ENCODE results near the gene EDDM3A. TPM values are rescaled to one million over a fixed set of nuclear protein-coding genes. Genes with fewer than 3 reads are reported as not detected.

Gene EDDM3A
- polyA plus RNA-seq, 3 donors = not detected

DNA sequence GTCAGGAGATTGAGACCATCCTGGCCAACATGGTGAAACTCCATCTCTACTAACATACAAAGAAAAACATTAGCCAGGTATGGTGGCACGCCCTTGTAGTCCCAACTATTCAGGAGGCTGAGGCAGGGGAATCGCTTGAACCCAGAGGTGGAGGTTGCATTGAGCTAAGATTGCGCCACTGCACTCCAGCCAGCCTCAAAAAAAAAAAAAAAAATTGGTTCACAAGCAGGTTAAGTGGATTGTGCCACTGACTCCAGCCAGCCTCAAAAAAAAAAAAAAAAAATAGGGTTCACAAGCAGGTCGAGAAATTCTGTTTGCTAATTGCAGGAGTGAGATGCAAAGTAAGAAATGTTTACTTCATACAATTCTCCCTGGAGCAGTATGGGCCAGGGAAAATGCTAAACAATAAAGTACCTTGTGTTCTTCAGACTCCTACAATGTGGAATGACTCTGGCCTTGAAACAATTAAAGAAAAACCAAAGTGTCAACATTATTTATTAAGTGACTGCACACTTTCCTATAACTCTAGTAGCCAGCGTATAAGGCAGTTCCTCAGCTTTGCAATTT, 28.7 kb downstream of the EDDM3A start:
- no peaks in the 10 kb centered on the region for H3K9me3 Mint-ChIP-seq
- no peaks in the 10 kb centered on the region for H3K27me3 ChIP-seq (ENCODE audit: control insufficient read depth in 2 of 2, insufficient read depth in 2 of 2, low read length in 2 of 2)
- H3K9me3 ChIP-seq (replicated peaks in 1 of 2; ENCODE audit: control insufficient read depth in 1 of 2, insufficient read depth in 1 of 2, low read length in 2 of 2) = no peaks in the 10 kb centered on the region
- H3K4me1 ChIP-seq (ENCODE audit: control insufficient read depth in 1 of 2, insufficient read depth in 2 of 2, low read length in 2 of 2) = peaks cover 9 to 19% of the 10 kb centered on the region in 2 donors
- WGBS (ENCODE audit: insufficient coverage) = 80% methylated on average over 2 of the region's 5 CpGs
- no peak overlapping the region for H3K4me2 ChIP-seq (replicated peaks; ENCODE audit: extremely low read depth, low read length, poor library complexity, severe bottlenecking)
- H3K27me3 Mint-ChIP-seq (ENCODE audit: low read depth in 3 of 3) = no peaks in the 10 kb centered on the region
- no peak overlapping the region for H3K4me3 ChIP-seq (replicated peaks in 1 of 3; ENCODE audit: low read depth in 2 of 3, low read length in 3 of 3)
- no peak for DNase-seq
- intact Hi-C loops (cut with micrococcal nuclease) = loop anchor here in 1 of 2 donors (5.0 kb wide), 1 partner anchor 38 kb away; no protein-coding TSS in a partner anchor
- H3K79me2 ChIP-seq (ENCODE audit: insufficient read depth, low read length) = no peaks in the 10 kb centered on the region
- no peaks in the 10 kb centered on the region for H3K36me3 ChIP-seq (replicated peaks in 1 of 2; ENCODE audit: control insufficient read depth in 1 of 2, insufficient read depth in 2 of 2, low read length in 2 of 2)
- H3K9ac ChIP-seq (ENCODE audit: insufficient read depth, low read length, poor library complexity, severe bottlenecking) = no peak overlapping the region
- peak overlapping the region in 1 of 7 donors; percentile 50 for H3K27ac Mint-ChIP-seq
- H2AFZ ChIP-seq (ENCODE audit: insufficient read depth, low read depth, low read length, poor library complexity, severe bottlenecking) = no peak overlapping the region
- no peaks in the 10 kb centered on the region for H4K20me1 ChIP-seq (ENCODE audit: insufficient read depth, low read length)
- H3K27ac ChIP-seq (ENCODE audit: low read depth in 1 of 2, low read length in 2 of 2) = no peak overlapping the region
- H3K4me3 Mint-ChIP-seq = no peak overlapping the region
- H3K36me3 Mint-ChIP-seq = no peaks in the 10 kb centered on the region
- TF ChIP-seq, protein P1, sequence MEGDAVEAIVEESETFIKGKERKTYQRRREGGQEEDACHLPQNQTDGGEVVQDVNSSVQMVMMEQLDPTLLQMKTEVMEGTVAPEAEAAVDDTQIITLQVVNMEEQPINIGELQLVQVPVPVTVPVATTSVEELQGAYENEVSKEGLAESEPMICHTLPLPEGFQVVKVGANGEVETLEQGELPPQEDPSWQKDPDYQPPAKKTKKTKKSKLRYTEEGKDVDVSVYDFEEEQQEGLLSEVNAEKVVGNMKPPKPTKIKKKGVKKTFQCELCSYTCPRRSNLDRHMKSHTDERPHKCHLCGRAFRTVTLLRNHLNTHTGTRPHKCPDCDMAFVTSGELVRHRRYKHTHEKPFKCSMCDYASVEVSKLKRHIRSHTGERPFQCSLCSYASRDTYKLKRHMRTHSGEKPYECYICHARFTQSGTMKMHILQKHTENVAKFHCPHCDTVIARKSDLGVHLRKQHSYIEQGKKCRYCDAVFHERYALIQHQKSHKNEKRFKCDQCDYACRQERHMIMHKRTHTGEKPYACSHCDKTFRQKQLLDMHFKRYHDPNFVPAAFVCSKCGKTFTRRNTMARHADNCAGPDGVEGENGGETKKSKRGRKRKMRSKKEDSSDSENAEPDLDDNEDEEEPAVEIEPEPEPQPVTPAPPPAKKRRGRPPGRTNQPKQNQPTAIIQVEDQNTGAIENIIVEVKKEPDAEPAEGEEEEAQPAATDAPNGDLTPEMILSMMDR (IDR thresholded peaks at IDR 0.05) = no peak
- peaks cover 23% of the 10 kb centered on the region for H3K4me1 Mint-ChIP-seq

- Histone ChIP-seq H3K27ac (ENCODE audit: low read depth in 1 of 2, low read length in 2 of 2) (no peak overlapping the region), H2AFZ (ENCODE audit: insufficient read depth, low read depth, low read length, poor library complexity, severe bottlenecking) (no peak overlapping the region), H3K4me2 (replicated peaks; ENCODE audit: extremely low read depth, low read length, poor library complexity, severe bottlenecking) (no peak overlapping the region), H3K36me3 (replicated peaks in 1 of 2; ENCODE audit: control insufficient read depth in 1 of 2, insufficient read depth in 2 of 2, low read length in 2 of 2) (no peaks in the 10 kb centered on the region), H3K9me3 (replicated peaks in 1 of 2; ENCODE audit: control insufficient read depth in 1 of 2, insufficient read depth in 1 of 2, low read length in 2 of 2) (no peaks in the 10 kb centered on the region), H3K79me2 (ENCODE audit: insufficient read depth, low read length) (peaks cover 1% of the 10 kb centered on the region), H3K4me1 (ENCODE audit: control insufficient read depth in 1 of 2, insufficient read depth in 2 of 2, low read length in 2 of 2) (peaks cover 11 to 19% of the 10 kb centered on the region in 2 donors), H3K4me3 (replicated peaks in 1 of 3; ENCODE audit: low read depth in 2 of 3, low read length in 3 of 3) (no peak overlapping the region), H3K27me3 (ENCODE audit: control insufficient read depth in 2 of 2, insufficient read depth in 2 of 2, low read length in 2 of 2) (no peaks in the 10 kb centered on the region), H4K20me1 (ENCODE audit: insufficient read depth, low read length) (no peaks in the 10 kb centered on the region), H3K9ac (ENCODE audit: insufficient read depth, low read length, poor library complexity, severe bottlenecking) (no peak overlapping the region)
- Mint-ChIP-seq H3K27me3 (ENCODE audit: low read depth in 3 of 3) (no peaks in the 10 kb centered on the region), H3K4me3 (no peak overlapping the region), H3K4me1 (peaks cover 22% of the 10 kb centered on the region), H3K36me3 (no peaks in the 10 kb centered on the region), H3K9me3 (no peaks in the 10 kb centered on the region), H3K27ac (no peak overlapping the region)
- DNase-seq = no peak
- 100% methylated on average over 1 of the region's 6 CpGs for WGBS (ENCODE audit: insufficient coverage)
- intact Hi-C loops (cut with micrococcal nuclease) = no loop called here
- TF ChIP-seq, protein P1 (IDR thresholded peaks at IDR 0.05) = no peak
These were observed 29.4 kb downstream of the EDDM3A start for GRCh38 chr14:20775043-20775442.

Data from CD14-positive monocyte (primary cell).